Measurements from ENCODE around the gene DCLK2. TPM values are rescaled to one million over a fixed set of nuclear protein-coding genes. Genes with fewer than 3 reads are reported as not detected.

DCLK2 gene
- polyA plus RNA-seq, 1 of the 3 experiments (the other 2 are of a cell fraction): 10.1 TPM

GRCh38 chr4:150089732-150090131 lies 11.5 kb downstream of the DCLK2 start:
- DNase-seq: no peak
- 96% methylated on average over 5 of the region's 5 CpGs for WGBS (ENCODE audit: low lambda C conversion rate)

GRCh38 chr4:150090836-150091235 lies 12.6 kb downstream of the DCLK2 start:
- H3K36me3 ChIP-seq (replicated peaks in 1 of 2; ENCODE audit: control insufficient read depth in 1 of 2, insufficient read depth in 2 of 2, low read length in 1 of 2): peaks cover 0 to 6% of the 10 kb centered on the region in 2 experiments
- no peaks in the 10 kb centered on the region for H3K4me1 ChIP-seq (ENCODE audit: control insufficient read depth in 1 of 2, insufficient read depth in 2 of 2, low read depth in 1 of 2, low read length in 1 of 2)
- no peaks in the 10 kb centered on the region for H3K9me3 ChIP-seq
- H3K4me2 ChIP-seq: no peak overlapping the region
- H3K27ac ChIP-seq (ENCODE audit: low read depth in 2 of 2, low read length in 1 of 2): no peak overlapping the region
- ChIA-PET POLR2A (no interaction called here), CTCF (no interaction called here)
- WGBS (ENCODE audit: low lambda C conversion rate): 88% methylated on average over 6 of the region's 6 CpGs
- H3K9ac ChIP-seq: no peak overlapping the region
- DNase-seq: no peak
- no peaks in the 10 kb centered on the region for H3K9me2 ChIP-seq
- H3F3A ChIP-seq (replicated peaks; ENCODE audit: insufficient read depth): no peaks in the 10 kb centered on the region
- no peaks in the 10 kb centered on the region for H3K27me3 ChIP-seq (ENCODE audit: insufficient read depth)
- H3K79me2 ChIP-seq (ENCODE audit: insufficient read depth): peaks cover 99% of the 10 kb centered on the region
- peaks cover 11% of the 10 kb centered on the region for H4K20me1 ChIP-seq (ENCODE audit: insufficient read depth)
- no peak overlapping the region for H3K4me3 ChIP-seq (ENCODE audit: low read depth in 2 of 2, low read length in 1 of 2)
- H2AFZ ChIP-seq (ENCODE audit: low read depth): no peak overlapping the region
- TF ChIP-seq USF1 (IDR thresholded peaks at IDR 0.05; ENCODE audit: borderline replicate concordance, low read depth) (no peak), REST (IDR thresholded peaks at IDR 0.05; ENCODE audit: low read depth, low read length) (no peak), CTCF (IDR thresholded peaks at IDR 0.05) (no peak), RAD21 (IDR thresholded peaks at IDR 0.05; ENCODE audit: low read length) (no peak), ZBTB33 (IDR thresholded peaks at IDR 0.05; ENCODE audit: borderline replicate concordance, low read depth) (no peak)

More at GRCh38 chr4:150089732-150090131, 11.5 kb downstream of the DCLK2 start:
- Histone ChIP-seq H3K4me2 (no peak overlapping the region), H3K36me3 (replicated peaks in 1 of 2; ENCODE audit: control insufficient read depth in 1 of 2, insufficient read depth in 2 of 2, low read length in 1 of 2) (peaks cover 3 to 10% of the 10 kb centered on the region in 2 experiments), H3K4me3 (ENCODE audit: low read depth in 2 of 2, low read length in 1 of 2) (no peak overlapping the region), H3K9me3 (no peaks in the 10 kb centered on the region), H3K27ac (ENCODE audit: low read depth in 2 of 2, low read length in 1 of 2) (no peak overlapping the region), H4K20me1 (ENCODE audit: insufficient read depth) (peaks cover under 1% of the 10 kb centered on the region), H3K4me1 (ENCODE audit: control insufficient read depth in 1 of 2, insufficient read depth in 2 of 2, low read depth in 1 of 2, low read length in 1 of 2) (no peaks in the 10 kb centered on the region), H3K27me3 (ENCODE audit: insufficient read depth) (no peaks in the 10 kb centered on the region), H3K9me2 (no peaks in the 10 kb centered on the region), H2AFZ (ENCODE audit: low read depth) (no peak overlapping the region), H3F3A (replicated peaks; ENCODE audit: insufficient read depth) (no peaks in the 10 kb centered on the region), H3K79me2 (ENCODE audit: insufficient read depth) (peaks cover 99% of the 10 kb centered on the region), H3K9ac (no peak overlapping the region)
- TF ChIP-seq MXI1 (IDR thresholded peaks at IDR 0.05; ENCODE audit: low read depth, low read length): no peak
- TF ChIP-seq NRF1 (IDR thresholded peaks at IDR 0.05; ENCODE audit: low read depth, low read length): no peak
- TF ChIP-seq SIN3A (IDR thresholded peaks at IDR 0.05; ENCODE audit: borderline replicate concordance, low read depth, low read length): no peak
- no peak for TF ChIP-seq FOSL2 (IDR thresholded peaks at IDR 0.05; ENCODE audit: borderline replicate concordance, low read depth)
- TF ChIP-seq EP300 (IDR thresholded peaks at IDR 0.05; ENCODE audit: borderline replicate concordance in 1 of 2, low read depth in 1 of 2, low read length in 1 of 2): no peak
- no peak for TF ChIP-seq ZBTB33 (IDR thresholded peaks at IDR 0.05; ENCODE audit: borderline replicate concordance, low read depth)
- no peak for TF ChIP-seq ELF1 (IDR thresholded peaks at IDR 0.05)
- TF ChIP-seq GABPA (IDR thresholded peaks at IDR 0.05; ENCODE audit: low read depth): no peak
- TF ChIP-seq PBX3 (IDR thresholded peaks at IDR 0.05): no peak
- ChIA-PET CTCF (interaction anchor here (1.2 kb wide), 1 partner anchor 119 kb away, joined by 5 read pairs; no protein-coding TSS in a partner anchor), POLR2A (no interaction called here)

All from SK-N-SH (cell line).